Uterine smooth muscle cell (primary cell): ENCODE measurements around the gene BMAL2. TPM values are rescaled to one million over a fixed set of nuclear protein-coding genes. Genes with fewer than 3 reads are reported as not detected.

Experiments
- total RNA-seq: library from RNA; depleted of rRNA; stranded (reverse); fragments of >200 nt; gene quantifications from 2 replicates; pipeline ENCODE4 v1.2.3, GENCODE V29; 2014

Gene BMAL2, protein sequence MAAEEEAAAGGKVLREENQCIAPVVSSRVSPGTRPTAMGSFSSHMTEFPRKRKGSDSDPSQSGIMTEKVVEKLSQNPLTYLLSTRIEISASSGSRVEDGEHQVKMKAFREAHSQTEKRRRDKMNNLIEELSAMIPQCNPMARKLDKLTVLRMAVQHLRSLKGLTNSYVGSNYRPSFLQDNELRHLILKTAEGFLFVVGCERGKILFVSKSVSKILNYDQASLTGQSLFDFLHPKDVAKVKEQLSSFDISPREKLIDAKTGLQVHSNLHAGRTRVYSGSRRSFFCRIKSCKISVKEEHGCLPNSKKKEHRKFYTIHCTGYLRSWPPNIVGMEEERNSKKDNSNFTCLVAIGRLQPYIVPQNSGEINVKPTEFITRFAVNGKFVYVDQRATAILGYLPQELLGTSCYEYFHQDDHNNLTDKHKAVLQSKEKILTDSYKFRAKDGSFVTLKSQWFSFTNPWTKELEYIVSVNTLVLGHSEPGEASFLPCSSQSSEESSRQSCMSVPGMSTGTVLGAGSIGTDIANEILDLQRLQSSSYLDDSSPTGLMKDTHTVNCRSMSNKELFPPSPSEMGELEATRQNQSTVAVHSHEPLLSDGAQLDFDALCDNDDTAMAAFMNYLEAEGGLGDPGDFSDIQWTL
- total RNA-seq, result 75.5 and 111 TPM in 2 replicates

GRCh38 chr12:27332714-27333402, at the start of gene BMAL2:
TSS of gene BMAL2 (plus strand) at chr12:27332836. CDS start at chr12:27333073, 237 bp downstream.

Other genes starting within 250 kb of the BMAL2 start
- gene STK38L, start 88.5 kb upstream of the BMAL2 start, total RNA-seq, result 12.6 and 31.0 TPM in 2 replicates
- gene SMCO2, start 113.9 kb downstream of the BMAL2 start, total RNA-seq, result 0.12 and 0.22 TPM in 2 replicates
- 140 and 153 TPM in 2 replicates for gene PPFIBP1, start 191.4 kb downstream of the BMAL2 start, total RNA-seq